ENCODE measurements around the gene TMCO4.

DNA sequence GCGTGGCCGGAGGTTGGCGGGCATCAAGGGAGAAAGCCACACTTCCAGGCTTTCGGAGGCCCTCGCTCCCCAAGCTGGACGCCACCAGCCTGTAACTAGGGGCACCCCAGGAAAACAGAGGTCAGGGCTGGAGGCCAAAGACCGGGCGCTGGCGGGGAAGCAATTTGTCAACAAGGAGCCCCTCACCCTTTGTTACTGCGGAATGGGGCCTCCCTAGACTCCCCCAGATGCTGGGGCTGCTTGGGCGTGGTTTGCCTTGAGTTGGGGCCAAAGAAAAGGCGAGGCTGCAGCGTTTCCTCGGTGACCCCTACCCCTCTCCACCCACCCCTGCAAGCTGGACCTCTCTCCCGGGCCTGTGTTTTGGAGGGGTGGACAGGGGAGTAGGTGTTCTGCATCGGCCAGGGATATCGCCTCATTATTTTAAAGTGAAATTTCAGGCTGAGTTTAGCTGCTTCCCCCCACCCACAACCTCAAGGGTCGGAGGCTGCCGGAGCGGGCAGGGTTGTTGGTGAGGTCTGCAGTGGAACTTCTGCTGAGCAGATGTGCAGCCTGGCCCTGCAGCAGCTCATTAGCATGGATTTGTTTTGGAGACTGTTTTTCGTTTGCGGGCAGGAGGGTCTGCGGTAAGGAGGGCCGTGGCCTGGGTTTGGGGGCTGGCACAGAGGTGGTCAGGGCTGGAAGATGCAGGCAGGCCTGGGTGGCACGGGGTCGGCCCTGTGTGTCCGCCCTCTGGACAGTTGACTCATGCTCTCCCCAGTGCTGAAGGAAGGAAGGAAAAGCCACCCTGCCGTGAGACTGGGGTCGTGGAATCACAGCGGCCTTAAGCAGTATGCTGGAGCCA lies 154.1 kb downstream of the TMCO4 start:
- no peak for TF ChIP-seq POLR2A (IDR thresholded peaks at IDR 0.05)
- TF ChIP-seq, protein P1, sequence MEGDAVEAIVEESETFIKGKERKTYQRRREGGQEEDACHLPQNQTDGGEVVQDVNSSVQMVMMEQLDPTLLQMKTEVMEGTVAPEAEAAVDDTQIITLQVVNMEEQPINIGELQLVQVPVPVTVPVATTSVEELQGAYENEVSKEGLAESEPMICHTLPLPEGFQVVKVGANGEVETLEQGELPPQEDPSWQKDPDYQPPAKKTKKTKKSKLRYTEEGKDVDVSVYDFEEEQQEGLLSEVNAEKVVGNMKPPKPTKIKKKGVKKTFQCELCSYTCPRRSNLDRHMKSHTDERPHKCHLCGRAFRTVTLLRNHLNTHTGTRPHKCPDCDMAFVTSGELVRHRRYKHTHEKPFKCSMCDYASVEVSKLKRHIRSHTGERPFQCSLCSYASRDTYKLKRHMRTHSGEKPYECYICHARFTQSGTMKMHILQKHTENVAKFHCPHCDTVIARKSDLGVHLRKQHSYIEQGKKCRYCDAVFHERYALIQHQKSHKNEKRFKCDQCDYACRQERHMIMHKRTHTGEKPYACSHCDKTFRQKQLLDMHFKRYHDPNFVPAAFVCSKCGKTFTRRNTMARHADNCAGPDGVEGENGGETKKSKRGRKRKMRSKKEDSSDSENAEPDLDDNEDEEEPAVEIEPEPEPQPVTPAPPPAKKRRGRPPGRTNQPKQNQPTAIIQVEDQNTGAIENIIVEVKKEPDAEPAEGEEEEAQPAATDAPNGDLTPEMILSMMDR (IDR thresholded peaks at IDR 0.05): no peak
